Fibroblast of peridontal ligament (primary cell): ENCODE data around the gene CDK5RAP1.
"Not testable (repeated sequence)": the region's sequence is repeated elsewhere in the genome, so short reads cannot be mapped to it uniquely, and the experiment has no call there.

ENCODE experiments used
- DNase-seq: peaks from one replicate; pipeline ENCODE4 v3.0.0-alpha.2; 2010; ENCODE audit errors: extremely low read depth

Gene CDK5RAP1

DNA sequence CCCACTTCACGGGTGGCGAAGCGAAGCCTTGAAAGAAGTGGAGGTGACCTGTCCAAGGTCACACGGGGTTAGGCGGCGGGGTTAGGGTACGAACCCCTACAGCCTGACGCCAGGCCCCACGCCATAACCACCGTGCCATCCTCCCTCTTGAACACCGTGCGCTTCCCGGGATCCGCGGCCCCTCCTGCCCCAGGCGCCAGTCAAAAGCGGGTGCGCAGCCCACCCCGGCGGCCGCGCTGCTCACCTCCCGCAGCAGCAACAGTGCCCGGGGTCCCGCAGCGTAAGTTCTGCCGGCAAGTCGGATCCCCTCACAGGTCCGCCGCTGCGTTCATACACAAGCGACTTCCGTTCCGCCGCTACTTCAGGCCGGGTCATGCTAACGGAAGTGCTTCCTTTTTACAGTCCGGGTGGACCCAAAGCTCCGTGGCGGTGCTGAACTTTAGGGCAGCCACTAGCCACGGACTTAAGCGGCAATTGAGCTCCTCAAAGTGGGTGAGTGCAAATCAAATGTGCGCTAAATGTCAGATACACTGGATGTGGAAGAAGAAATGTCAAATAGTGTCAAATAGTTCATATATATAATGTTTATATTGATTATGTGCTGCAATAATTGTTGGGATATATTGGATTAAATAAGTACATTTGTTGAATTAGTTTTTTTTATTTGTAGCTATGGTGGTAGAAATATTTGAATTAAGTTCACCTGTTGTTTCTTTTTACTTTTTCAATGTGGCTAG lies at the start of gene CDK5RAP1:
Gene CDK5RAP1 (minus strand): TSS at position 336 of the 737 bp plus-strand sequence. CDS start 4,455 bp downstream, outside the sequence.
- DNase-seq, result peak; percentile 91

DNA sequence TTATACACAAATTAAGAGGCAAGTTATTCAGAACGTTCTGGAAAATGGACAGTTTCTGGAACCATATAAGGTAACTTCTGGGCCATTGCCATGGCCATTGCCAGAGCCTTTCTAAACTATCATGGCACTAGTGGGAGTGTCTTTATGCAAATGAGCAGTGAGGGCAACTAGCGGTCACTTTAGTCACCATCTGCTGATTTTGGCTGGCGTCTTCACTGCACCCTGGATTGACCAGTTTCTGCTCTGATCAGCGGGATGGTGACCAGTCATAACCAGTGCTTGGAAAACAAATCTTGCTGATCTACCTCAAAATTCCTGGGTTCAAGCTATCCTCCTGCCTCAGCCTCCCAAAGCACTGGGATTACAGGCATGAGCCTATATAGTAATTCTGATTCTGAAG lies 49.5 kb upstream of the CDK5RAP1 start:
- no peak for DNase-seq

- no peak for DNase-seq
Measured at GRCh38 chr20:33445881-33446625, 44.7 kb upstream of the CDK5RAP1 start.

GRCh38 chr20:33444797-33445560 lies 43.7 kb upstream of the CDK5RAP1 start:
- DNase-seq, result no peak

DNA sequence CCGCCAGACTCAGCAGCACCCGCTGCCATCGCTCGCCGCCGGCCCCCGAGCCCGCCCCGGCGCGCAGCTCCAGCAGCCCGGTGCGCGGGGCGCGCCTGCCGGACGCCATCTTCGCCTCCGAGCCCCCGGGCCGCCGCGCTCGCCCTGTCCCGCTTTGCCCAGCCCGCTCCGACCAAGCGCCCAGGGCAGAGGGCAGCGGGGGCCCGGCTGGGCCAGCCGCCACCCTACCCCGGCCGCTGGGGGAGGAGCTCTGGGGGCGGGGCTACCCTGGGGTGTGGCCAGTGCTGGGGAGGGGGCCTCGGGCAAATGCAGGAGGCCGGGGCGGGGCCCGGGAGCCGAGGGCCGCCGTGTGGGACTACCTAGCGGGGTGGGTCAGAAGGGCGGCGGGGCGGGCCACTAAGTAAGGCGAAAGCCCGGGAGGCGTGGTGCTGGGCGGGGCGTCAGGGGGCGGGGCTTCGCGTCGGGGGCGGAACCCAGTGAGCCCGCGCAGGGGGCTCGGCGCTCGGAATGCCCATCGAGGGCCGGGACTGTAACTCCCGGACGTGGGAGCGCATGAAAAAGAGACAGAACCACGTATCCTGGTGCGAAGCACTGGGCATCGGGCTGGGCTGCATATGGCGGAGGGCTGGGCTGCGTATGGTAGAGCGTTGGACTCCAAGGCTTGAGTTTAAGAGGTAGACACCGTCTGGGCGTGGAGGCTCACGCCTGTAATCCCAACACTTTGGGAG lies 42.4 kb upstream of the CDK5RAP1 start, which contains the start of gene SNTA1:
Gene SNTA1 (minus strand): TSS at position 252 of the 728 bp plus-strand sequence. CDS start 143 bp downstream, at position 109.
- peak; percentile 56 for DNase-seq

GRCh38 chr20:33443006-33443511 lies 41.7 kb upstream of the CDK5RAP1 start:
- no peak for DNase-seq

DNA sequence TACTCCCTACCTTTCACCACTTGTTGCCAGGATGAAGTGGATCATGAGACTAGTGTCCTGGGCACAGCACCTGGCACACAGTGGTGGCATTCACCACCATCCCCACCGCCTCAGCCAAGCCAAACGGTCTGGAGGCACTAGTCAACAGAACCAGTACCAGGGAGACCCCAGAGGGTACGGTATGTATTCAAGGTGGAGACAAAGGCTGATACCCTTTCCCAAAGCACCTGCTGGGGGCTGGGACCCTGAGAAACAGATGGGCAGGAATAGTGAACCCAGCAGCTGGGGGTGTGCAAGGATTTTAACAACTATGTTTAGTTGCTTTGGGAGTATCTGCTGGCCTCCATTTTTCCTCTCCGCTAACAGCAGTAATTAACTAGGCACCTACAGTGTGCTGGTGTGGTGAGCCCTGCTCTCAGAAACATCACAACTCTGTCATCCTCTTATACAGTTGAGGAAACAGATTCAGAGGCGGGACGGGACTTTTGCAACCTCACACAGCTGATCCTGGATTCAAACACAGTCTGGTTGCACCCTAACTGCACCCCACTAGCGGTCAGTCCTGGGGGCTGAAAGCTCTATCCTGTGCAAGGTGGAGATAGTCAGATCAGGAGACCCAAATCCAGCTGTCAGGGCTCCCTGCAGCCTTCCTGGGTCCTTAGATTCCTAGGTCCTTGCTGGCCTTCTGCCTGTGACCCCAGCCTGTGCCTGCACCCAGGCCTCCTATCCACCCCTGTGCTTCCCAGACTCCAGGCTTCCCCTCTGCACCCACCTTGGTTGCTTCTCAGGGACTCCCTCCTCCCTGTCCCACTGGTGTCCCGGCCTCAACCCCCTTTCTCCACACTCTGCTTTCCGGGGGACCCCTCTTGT lies 41.1 kb upstream of the CDK5RAP1 start:
- DNase-seq, result no peak

DNA sequence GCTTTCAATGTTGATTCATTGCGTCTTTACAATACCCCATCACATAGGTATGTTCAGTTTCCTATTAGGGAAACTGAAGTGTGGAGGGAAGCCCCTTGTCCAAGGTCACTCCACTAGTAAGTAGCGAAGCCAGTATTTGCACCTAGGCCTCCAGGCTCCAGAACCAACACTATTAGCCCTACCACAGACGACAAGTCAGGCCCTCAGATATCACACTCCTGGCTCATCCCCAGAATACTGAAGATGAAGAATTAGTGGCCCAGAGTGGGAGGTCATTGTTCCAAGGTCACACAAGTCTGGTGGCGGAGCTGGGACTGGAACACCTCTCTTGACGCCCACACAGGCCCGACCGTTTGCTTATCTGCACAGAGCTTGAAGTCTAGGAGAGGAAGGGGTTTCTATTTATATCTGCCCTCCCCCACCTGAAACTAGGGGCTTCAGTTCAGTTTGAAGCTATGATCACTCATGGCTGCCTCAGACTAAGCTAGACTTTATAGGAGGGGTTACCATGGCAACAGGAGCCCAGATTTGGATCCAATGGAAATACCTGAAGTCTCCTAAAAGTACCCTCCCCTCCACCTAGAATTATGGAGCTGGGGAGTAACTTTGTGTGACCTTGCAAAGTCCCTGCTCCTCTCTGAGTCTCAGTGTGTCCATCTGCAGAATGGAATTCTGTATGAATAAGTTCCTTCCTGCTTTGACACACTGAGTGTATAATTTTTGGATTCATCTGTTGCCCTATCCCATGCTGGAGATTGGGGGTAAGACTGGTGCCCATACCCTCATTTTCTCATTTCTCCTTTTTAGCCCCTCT lies 40.0 kb upstream of the CDK5RAP1 start:
- no peak for DNase-seq

DNA sequence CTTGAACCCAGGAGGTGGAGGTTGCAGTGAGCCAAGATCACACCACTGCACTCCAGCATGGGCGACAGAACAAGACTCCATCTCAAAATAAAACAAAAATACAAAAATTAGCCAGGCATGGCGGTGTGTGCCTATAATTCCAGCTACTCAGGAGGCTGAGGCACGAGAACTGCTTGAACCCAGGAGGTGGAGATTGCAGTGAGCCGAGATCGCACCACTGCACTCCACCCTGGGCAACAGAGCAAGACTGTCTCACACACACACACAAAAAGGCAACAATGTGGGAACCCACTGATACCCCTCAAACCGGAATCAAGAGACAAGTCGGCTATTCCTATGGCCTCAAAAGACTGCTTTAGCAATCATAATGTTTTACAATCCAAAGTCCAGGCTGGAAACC lies 39.2 kb upstream of the CDK5RAP1 start:
- DNase-seq, result not testable (repeated sequence)

- no peak for DNase-seq
Measured at GRCh38 chr20:33438481-33438880, 37.2 kb upstream of the CDK5RAP1 start.

GRCh38 chr20:33437141-33437911 lies 36.0 kb upstream of the CDK5RAP1 start:
- peak; percentile 58 for DNase-seq

- peak; percentile 56 for DNase-seq
Measured at GRCh38 chr20:33434434-33434833, 33.1 kb upstream of the CDK5RAP1 start.

GRCh38 chr20:33433465-33434234 lies 32.3 kb upstream of the CDK5RAP1 start:
- DNase-seq, result no peak

- DNase-seq, result peak; percentile 52
Measured at GRCh38 chr20:33431797-33432381, 30.6 kb upstream of the CDK5RAP1 start.

- not testable (repeated sequence) for DNase-seq
Measured at GRCh38 chr20:33423875-33424274, 22.6 kb upstream of the CDK5RAP1 start.

- DNase-seq, result peak; percentile 90
Measured at GRCh38 chr20:33423141-33423834, 22.0 kb upstream of the CDK5RAP1 start.
